ENCODE data around the gene HYDIN.
"Not testable (repeated sequence)": the region's sequence is repeated elsewhere in the genome, so short reads cannot be mapped to it uniquely, and the experiment has no call there.

HYDIN gene

GRCh38 chr16:71198408-71198807 is 32.1 kb downstream of the HYDIN start:
- no peak for DNase-seq (ENCODE audit: low read depth)
- H3K4me3 ChIP-seq (ENCODE audit: control insufficient read depth, low read depth, low read length) = no peak overlapping the region
- TF ChIP-seq CTCF (conservative IDR thresholded peaks at IDR 0.05; ENCODE audit: control insufficient read depth, insufficient read depth, low read depth, low read length) = no peak

GRCh38 chr16:71192387-71192786 is 38.1 kb downstream of the HYDIN start:
- H3K4me3 ChIP-seq (ENCODE audit: control insufficient read depth, low read depth, low read length) = no peak overlapping the region
- no peak for DNase-seq (ENCODE audit: low read depth)
- TF ChIP-seq CTCF (conservative IDR thresholded peaks at IDR 0.05; ENCODE audit: control insufficient read depth, insufficient read depth, low read depth, low read length) = no peak

- H3K4me3 ChIP-seq (ENCODE audit: control insufficient read depth, low read depth, low read length) = no peak overlapping the region
- no peak for TF ChIP-seq CTCF (conservative IDR thresholded peaks at IDR 0.05; ENCODE audit: control insufficient read depth, insufficient read depth, low read depth, low read length)
- DNase-seq (ENCODE audit: low read depth) = no peak
These were observed 41.4 kb downstream of the HYDIN start for GRCh38 chr16:71188956-71189712.

- DNase-seq (ENCODE audit: low read depth) = no peak
- TF ChIP-seq CTCF (conservative IDR thresholded peaks at IDR 0.05; ENCODE audit: control insufficient read depth, insufficient read depth, low read depth, low read length) = no peak
- H3K4me3 ChIP-seq (ENCODE audit: control insufficient read depth, low read depth, low read length) = no peak overlapping the region
These were observed 45.2 kb downstream of the HYDIN start for GRCh38 chr16:71185347-71185746.

GRCh38 chr16:71179569-71179968 is 51.0 kb downstream of the HYDIN start:
- no peak for DNase-seq (ENCODE audit: low read depth)
- no peak for TF ChIP-seq CTCF (conservative IDR thresholded peaks at IDR 0.05; ENCODE audit: control insufficient read depth, insufficient read depth, low read depth, low read length)
- no peak overlapping the region for H3K4me3 ChIP-seq (ENCODE audit: control insufficient read depth, low read depth, low read length)

GRCh38 chr16:71172481-71173207 is 57.9 kb downstream of the HYDIN start:
- TF ChIP-seq CTCF (conservative IDR thresholded peaks at IDR 0.05; ENCODE audit: control insufficient read depth, insufficient read depth, low read depth, low read length) = no peak
- no peak for DNase-seq (ENCODE audit: low read depth)
- H3K4me3 ChIP-seq (ENCODE audit: control insufficient read depth, low read depth, low read length) = no peak overlapping the region

- DNase-seq (ENCODE audit: low read depth); H3K4me3 ChIP-seq (ENCODE audit: control insufficient read depth, low read depth, low read length): not testable (repeated sequence)
These were observed 69.5 kb downstream of the HYDIN start for GRCh38 chr16:71161007-71161406.

- H3K4me3 ChIP-seq (ENCODE audit: control insufficient read depth, low read depth, low read length); DNase-seq (ENCODE audit: low read depth): not testable (repeated sequence)
These were observed 73.2 kb downstream of the HYDIN start for GRCh38 chr16:71157278-71157677.

- DNase-seq (ENCODE audit: low read depth) = not testable (repeated sequence)
These were observed 77.2 kb downstream of the HYDIN start for GRCh38 chr16:71153329-71153728.

GRCh38 chr16:71151654-71152053 is 78.9 kb downstream of the HYDIN start:
- not testable (repeated sequence) for H3K4me3 ChIP-seq (ENCODE audit: control insufficient read depth, low read depth, low read length); DNase-seq (ENCODE audit: low read depth)

More at GRCh38 chr16:71153329-71153728, 77.2 kb downstream of the HYDIN start:
- H3K4me3 ChIP-seq (ENCODE audit: control insufficient read depth, low read depth, low read length) = not testable (repeated sequence)

GRCh38 chr16:71143246-71143645 is 87.3 kb downstream of the HYDIN start:
- DNase-seq (ENCODE audit: low read depth); H3K4me3 ChIP-seq (ENCODE audit: control insufficient read depth, low read depth, low read length): not testable (repeated sequence)

All from fibroblast of mammary gland (primary cell).